Stromal cell of bone marrow (primary cell): Measurements from ENCODE around the gene DRC3.

Experiments used
- DNase-seq: peaks from one replicate; pipeline ENCODE4 v3.0.0-alpha.2; 2012; ENCODE audit warnings: low read depth

The DRC3 gene

DNA sequence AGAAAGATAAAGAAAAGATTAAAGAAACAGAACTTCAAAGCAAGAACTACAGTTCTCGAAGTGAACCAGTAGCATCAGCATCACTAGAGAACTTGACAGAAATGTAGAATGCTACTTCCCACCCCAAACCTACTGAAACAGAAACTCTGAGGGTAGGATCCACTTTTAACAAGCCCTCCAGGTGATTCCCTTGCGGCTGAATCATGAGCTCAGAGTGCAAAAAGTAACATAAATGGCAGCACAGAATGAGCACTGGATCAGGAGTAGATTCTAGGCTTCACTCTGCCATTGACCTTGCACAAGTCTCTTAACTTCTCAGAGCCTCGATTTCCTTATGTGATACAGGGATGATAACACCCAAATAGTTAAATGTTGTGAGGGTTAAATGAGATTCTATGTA, 6.3 kb upstream of the DRC3 start:
- no peak for DNase-seq

DNA sequence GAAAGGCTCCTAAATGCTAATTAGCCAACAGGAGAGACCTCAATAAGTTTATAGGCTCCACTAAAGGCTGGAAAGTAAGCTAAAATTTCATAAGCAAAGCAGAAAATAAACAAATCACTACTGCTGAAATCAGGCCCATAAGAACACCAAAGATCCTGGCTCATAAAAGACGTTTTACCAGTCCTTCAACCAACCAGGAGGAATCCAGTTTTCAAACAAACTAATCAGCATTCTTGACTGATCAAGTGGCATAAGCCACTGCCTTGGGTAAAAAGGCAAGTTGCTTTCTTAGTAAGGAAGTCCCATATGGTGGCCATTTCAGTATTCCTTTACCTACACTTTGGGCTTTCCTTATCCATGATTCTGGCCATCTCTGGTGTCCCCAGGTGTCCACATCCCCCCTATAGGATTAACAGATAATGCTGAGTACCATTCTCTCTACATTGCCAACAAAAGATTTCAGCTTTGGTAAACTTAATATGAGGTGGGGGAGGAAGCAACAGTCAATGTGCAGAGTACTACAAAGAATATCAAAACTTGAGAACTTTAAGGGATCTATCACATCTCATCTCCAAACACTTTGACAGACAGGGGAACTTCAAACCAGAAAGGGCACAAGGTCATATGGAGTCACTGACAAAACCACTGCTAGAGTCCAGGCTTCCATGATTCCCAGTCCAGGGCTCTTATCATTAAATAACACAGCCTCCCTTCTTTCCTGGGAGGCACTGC, 1.8 kb upstream of the DRC3 start:
- DNase-seq = no peak

DNA sequence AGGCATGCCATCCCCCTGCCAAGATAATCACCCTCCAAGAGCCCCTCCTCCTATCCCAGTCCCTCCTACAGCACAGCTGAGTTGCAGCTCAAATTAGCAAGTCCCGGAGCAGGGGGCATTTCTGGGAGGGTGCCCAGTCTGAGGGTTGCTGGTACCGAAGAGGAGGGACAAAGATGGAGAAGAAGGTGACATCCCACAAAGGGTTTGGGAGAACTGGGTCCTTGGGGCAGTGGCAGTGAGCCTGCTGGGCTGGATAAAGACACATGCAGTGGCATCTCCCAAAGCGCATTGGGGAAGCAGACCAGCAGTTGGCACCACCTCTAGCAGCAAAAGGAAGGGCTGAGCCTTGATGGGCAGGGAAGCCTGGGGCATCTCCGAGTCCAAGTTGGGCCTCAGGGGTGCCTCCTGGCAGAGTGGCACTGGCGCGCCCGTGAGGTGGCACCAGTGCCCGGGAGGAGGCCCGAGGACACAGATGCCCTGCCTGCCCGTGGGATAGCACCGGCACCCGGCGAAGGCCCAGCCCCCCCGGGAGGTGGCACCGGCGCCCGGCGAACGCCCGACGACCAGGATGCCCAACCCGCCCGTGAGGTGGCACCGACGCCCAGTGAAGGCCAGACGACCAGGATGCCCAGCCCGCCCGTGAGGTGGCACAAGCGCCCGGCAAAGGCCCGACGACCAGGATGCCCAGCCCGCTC, 1.1 kb upstream of the DRC3 start:
- DNase-seq = no peak

DNA sequence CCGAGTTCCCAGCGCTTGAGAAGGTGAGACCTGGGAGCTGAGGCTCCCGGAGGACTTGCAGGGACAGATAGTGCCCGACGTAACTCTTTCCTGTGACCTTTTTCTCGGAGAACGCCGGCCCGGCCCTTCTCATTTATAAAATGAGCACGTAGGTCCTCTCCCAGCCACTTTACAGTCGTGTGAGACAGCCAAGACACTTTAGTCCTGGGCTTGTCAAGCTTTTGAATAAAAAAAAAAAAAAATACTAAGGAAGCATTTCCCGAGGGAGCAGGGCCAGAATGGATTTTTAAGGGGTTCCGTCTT, 241 bp downstream of the DRC3 start:
- DNase-seq = no peak

DNA sequence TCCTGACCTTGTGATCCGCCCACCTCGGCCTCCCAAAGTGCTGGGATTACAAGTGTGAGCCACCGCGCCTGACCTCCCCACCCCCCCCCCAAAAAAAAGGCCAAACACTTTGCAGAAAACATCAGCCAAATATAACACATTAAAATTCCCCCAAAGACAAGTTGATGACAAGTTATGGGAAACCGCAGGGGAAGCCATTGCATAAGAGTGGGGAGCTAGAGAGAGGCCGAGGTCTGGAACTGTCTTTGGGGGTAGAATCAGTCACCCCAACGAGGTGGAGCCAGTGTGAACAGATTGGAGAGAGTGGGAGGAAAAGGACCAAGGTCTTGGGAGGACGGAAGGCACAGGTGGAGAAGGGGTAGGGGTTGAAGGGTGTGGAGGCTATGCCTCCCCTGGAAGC, 2.8 kb downstream of the DRC3 start:
- no peak for DNase-seq

DNA sequence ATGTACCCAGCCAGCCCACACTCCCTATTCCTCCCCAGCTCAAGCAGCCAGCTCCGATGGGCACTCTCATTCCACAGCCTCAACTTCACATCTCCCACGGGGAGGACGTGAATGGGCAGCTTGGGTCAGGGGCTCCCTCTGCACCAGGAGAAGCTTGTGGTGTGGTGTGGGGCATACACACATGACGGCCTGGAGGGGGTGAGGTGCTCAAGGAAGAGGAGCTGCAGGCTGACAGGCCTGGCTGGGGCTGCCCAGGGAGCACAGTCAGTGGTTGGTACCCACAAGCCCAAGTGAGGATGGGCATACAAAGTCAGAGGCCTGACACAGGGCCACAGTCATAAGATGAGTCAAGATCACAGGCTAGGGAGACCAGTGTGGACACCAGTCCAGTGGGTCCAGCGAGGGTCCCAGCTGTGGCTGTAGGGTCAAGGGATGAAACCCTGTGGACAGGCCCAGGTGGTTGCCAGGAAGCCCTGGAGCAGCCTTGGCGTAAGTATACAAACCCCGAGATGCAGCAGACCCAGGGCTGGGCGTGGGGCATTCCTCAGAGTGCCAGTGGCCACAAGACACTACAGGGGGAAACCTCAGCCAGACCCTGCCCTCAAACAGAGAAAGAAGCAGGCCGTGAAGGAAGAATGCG, 4.4 kb downstream of the DRC3 start:
- DNase-seq = no peak

DNA sequence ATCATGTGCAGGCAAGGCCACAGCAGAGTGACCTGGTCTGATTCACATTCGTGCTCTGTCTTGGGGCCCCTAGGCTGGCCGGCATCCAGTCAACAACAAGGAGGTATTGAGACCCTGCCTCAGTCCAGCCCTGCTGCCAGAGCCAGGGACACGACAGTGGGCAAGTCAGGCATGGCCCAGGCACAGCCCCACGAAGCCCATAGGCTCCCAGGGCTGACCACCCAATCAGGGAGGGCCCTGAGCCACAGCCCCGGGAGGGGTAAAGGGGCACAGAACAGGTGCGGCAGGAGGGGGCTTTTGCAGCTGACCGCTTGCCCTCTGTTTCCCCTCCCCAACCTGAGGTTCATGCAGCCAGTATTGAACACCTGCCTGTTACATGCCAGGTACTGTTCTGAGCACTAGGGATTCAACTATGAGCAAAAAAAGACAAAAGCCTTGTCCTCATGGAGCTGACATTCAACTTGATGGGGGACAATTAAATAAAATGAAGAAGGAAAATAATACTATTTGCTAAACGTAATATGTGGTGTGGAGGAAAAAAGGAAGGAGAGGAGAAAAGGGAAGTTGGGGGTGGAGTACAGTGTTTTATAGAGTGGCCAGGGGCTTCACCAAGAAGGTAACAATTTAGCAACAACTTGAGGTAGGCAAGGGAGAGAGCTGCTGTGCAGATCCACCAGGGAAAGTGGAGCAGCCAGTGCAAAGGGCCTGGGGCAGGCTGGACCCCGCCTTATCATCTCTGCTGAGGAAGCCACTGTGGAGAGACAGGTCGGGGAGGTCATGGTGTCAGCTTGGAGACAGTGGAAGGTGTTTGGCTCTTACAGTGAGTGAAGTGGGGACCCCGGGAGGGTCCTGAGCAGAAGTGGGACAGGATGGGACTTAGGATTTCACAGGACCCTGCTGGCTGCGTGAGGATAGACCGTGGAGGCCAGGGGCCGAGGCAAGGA, 6.1 kb downstream of the DRC3 start:
- DNase-seq = no peak

DNA sequence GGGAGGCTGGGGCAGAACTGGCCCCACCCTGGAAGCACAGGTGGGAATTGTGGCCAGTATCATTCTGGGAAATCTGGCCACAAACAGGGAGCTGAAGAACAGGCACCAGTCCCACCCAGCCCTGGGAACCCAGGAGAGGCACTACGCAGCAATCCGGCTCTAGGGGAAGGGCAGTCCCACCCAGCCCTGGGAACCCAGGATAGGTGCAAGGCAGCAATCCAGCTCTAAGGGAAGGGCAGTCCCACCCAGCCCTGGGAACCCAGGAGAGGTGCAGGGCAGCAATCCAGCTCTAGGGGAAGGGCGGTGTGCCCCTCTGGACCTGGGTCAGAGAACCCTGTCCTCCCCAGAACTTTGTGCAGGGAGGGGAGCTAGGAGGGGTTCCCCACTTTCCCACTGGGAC, 7.1 kb downstream of the DRC3 start:
- no peak for DNase-seq

DNA sequence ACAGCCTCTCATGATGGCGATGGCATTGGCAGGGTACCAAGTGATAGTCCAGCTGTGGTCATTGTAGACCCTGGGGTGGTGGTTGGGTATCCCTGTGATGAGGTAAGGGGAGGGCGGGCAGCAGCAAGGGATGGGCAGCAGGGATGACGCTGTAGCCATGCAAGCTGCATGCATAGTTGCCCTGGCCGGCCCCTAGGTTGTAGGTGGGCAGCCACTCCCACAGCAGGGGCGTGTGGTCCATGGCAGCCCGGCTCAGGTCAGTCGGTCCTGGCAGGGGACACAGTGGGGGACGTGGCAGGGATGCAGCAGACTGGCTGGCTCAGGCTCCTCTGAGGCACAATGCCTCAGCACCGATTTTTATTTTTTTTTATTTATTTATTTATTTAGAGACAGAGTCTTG, 8.7 kb downstream of the DRC3 start:
- no peak for DNase-seq

DNA sequence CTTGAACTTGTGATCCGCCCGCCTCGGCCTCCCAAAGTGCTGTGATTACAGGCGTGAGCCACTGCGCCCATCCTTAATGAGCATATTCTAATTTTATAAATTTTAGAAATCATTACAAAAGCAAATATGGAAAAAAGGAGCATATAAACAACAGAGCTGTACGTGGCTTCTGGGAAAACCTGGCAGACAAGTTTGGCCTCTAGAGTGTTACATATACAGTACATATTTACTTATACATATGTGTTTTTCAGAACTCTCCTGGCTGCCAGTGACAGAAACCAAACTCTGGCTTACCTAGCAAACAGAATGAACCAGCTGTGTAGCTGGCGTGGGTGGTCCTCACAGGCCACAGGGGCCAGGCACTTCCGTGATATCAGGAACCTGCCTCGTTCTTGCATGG, 10.1 kb downstream of the DRC3 start:
- DNase-seq = no peak

DNA sequence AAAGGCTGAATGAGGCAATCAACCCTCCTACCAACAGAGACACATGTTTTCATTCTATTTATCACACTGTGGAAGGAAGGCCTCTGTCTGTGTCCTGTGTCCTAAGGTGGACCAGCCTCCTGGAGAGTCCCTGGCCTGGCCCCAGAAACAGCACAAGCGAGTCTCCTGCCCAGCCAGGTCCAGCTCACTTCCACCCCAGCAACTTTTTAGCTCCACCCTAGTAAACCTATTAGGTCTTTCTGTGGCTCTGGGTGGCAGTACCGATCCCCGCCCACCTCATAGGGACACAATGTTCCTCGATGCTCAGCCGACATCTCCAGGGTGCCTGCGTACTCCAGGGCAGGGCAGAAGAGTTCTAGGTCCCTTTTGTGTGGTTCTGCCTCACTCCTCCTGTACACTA, 10.7 kb downstream of the DRC3 start:
- no peak for DNase-seq

DNA sequence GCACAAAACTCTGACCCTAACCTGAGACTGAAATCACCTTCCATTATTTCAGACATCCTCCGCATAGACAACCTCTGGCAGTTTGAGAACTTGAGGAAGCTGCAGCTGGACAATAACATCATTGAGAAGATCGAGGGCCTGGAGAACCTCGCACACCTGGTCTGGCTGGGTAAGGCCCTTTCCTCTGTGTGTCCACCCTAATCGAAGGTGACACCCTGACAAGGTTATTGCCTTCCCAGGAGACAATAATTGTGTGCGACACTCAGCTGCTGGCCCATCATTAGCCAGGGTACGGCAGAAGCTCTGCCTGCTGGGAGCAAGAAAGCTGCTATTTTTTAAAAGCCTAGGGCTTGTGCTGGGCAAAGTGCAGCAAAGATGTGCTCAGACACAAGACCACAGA, 11.1 kb downstream of the DRC3 start:
- no peak for DNase-seq

DNA sequence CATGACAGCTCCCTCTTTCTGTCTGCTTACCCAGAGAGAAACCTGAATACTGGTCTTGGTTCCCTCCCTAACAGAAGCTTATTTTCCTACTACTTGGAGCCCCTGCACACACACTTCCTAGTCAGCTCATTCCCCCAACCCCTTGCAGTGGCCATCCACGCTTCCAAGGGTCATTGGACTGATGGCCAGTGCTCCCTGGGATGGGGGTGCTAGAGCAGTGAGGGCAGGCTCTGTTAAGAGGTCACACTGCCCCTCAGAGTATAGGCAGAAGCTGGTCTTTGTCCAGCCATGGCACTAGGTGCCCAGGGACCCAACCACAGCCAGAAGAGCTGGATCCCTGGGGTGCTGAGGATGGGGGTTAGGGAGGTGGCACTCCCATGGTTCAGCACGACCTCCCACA, 12.5 kb downstream of the DRC3 start:
- no peak for DNase-seq

DNA sequence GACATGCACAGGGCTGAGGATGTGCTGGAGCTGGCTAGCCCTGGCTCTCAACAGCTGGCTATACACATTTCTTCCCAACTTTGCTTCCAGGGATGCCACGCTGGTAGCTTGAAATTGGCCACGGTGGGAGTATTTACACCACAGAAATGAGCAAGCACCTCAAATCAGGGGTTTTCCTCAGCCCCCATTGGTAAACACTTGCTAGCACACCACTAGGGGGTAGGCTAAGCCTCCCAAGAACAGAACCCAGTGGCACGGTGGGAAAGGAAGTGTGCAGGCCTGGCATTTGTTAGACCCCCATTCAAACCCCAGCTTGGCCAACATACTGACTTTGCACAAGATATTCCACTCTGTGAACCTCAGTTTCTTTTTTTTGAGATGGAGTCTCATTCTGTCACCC, 12.9 kb downstream of the DRC3 start:
- DNase-seq = no peak

DNA sequence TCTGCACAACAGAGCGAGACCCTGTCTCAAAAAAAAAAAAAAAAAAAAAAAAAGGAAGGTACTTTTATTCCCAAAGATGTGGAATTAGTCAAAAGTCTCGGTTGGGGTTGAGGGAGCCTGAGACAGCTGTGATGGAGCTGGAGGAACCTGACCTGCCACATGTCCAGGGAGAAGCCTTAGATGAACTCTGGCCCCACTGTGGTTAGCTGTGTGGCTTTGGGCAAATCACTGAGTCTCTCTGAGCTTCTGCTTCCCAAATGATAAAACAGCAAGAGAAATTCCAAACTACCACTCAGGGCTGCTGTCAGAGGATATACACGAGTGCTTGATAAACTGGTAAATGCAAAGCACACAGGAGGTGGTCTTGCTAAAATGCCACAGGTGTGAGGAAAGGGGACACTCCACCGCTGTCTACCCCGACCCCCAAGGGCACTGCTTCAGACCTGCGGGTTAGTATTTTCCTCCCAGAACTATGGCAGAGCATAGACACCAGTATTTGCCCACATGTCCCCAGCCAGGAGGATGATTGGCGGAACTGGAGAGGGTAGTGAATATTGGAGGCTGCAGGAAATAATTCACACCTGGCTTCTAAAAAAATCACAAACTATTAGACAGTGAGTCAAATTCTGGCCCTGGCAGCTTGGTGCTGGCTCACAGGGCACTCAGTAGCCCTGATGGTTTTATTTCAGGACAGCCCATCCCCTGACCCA, 14.7 kb downstream of the DRC3 start:
- DNase-seq = no peak

DNA sequence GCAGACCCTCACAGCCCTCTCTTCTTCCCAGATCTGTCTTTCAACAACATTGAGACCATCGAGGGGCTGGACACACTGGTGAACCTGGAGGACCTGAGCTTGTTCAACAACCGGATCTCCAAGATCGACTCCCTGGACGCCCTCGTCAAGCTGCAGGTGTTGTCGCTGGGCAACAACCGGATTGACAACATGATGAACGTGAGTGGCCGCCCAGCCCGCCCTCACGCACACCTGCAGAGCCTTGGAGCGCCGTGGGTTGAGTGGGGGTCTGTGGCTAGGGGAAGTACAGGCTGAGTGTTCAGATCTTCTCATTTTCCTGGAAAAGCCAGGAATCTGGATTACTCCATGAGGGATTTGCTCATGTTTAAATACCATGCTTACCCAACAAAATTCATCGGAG, 15.2 kb downstream of the DRC3 start:
- no peak for DNase-seq

DNA sequence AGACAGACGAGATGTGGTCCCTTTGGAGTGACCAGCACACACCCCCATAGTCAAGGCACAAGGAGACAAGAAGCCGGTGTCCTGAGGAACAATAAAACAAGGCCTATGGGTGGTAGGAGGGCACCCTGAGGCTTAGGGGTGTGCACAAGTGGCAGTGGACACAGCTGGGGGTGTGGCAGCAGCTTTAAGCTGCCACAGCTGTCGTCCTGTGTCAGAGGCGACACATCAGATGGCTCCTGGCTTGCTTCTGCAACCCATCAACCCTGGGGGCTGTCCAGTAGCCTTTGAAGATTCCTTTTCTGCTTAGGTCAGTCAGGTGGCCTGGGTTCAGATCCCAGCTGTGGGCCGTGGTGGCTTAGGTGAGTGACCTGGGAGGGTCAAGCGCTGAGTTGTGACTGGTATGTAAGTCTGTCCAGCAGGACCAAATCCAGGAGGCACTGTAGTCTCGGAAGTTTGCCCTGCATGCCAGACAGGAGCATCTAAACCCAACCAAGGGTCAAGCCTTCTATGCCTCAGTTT, 15.8 kb downstream of the DRC3 start:
- DNase-seq = no peak

DNA sequence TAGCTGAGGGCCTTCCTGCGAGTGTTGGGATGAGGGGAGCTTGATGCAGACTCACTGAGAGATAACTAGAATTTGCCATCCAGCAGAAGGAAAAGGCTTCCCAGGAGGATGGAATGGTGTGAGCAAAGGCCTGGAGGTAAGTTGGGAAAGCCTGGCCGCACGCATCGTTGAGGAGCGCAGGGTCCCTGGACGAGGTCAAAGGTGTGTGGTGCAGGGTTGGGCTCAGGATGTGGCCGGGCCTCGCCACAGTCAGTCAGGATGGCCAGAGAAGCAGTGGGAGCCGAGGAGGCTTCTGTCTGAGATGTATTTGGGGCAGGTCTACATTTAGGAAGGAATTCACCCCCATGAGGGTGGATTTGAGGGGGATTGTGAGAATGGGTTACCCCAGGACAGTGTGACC, 16.4 kb downstream of the DRC3 start:
- DNase-seq = no peak

DNA sequence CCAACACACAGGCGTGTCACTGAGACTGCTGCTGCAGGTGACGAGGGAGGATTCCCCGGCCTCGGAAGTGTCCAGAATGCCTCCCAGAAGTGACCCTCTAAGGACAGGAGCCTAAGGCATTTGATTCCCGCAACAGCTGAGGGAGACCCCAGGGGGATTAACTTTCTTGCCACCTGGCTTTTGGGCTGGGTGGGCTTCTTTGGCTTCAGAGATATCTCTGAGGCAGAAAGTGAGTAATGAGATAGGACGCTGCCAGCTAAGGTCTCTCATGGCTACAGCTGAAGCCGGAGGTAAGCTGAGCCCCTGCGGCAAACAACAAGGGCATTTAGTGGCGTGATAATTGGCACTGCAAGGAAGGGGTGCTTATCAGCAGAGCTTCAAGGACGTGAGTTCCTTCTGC, 17.0 kb downstream of the DRC3 start:
- no peak for DNase-seq

DNA sequence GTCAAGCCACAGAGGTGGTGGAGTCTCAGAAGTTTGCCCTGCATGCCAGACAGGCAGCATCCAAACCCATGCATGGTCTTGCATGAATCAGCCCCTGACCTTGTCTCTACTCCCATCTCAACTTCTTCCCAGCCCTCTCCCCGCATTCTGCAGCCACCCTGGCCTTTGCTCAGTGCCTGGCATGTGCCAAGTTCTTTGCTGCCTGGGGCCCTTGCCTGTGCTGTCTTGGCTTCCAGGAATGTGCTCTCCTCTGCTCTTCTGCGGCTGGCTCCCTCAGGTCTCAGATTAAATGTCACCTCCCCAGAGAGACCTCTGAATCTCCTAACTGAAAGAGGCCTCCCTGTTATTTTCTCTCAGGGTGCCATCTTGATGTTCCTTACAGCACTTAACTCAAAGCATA, 17.6 kb downstream of the DRC3 start:
- no peak for DNase-seq

DNA sequence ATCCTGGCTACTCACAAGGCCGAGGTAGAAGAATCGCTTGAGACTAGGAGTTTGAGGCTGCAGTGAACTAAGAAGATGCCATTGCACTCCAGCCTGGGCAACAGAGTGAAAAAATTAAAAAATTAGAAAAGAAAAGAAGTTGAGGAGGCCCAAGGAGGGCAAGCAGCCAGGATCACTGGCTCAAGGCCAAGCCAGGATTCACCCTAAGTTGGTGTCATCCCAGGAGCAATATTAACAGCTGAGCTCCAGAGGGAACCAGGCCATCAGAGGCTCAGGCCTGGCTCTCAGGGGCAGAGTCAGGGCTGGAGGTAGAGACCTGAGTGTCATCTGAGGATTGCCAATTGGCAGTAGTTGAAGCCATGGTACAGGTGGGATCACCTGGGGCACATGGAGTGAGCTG, 20.7 kb downstream of the DRC3 start:
- DNase-seq = no peak

DNA sequence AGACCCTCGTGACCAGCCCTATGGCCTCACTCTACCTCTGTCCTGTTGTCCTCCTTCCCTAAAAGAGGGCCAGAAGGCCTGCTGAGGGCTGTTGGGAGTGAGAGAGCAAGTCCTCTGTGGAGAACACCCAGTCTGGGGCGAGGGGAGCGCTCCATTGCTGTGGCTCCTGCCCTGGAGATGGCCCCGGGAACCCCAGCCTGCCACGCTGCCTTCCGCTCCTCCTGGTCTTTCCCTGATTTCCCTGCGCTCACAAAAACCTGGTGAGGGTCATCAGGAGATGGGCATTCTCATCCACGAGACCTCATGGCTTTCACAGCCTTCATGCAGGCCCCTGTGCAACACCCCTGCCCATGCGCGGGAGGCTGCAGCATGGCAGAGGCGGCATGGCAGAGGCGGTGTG, 21.2 kb downstream of the DRC3 start:
- DNase-seq = no peak
